Measurements from ENCODE around the gene CIRBP. TPM values are rescaled to one million over a fixed set of nuclear protein-coding genes. Genes with fewer than 3 reads are reported as not detected.

CIRBP gene
- total RNA-seq, 3 donors from 2014 or later (not counting 1 experiment from before 2014, with no cell fraction given), result 410 to 454 (median 440) TPM

- Histone ChIP-seq H3K27me3 (ENCODE audit: control insufficient read depth, insufficient read depth, low read length) (peaks cover 8% of the 10 kb centered on the region), H3K4me3 (ENCODE audit: low read length) (no peak overlapping the region), H3K36me3 (ENCODE audit: control insufficient read depth, insufficient read depth, low read length) (no peaks in the 10 kb centered on the region), H3K27ac (ENCODE audit: low read length) (no peak overlapping the region), H3K9me3 (ENCODE audit: control insufficient read depth, insufficient read depth, low read length) (no peaks in the 10 kb centered on the region), H3K4me1 (ENCODE audit: control insufficient read depth, insufficient read depth, low read length) (peaks cover 6% of the 10 kb centered on the region)
- WGBS (ENCODE audit: insufficient coverage), result 90% methylated on average over 8 of the region's 8 CpGs
- Mint-ChIP-seq H3K9me3 (no peaks in the 10 kb centered on the region), H3K36me3 (no peaks in the 10 kb centered on the region), H3K4me3 (no peak overlapping the region), H3K27ac (no peak overlapping the region), H3K27me3 (ENCODE audit: low read depth in 2 of 2) (no peaks in the 10 kb centered on the region), H3K4me1 (no peaks in the 10 kb centered on the region)
- intact Hi-C loops (cut with micrococcal nuclease), result no loop called here
- TF ChIP-seq, protein P1, sequence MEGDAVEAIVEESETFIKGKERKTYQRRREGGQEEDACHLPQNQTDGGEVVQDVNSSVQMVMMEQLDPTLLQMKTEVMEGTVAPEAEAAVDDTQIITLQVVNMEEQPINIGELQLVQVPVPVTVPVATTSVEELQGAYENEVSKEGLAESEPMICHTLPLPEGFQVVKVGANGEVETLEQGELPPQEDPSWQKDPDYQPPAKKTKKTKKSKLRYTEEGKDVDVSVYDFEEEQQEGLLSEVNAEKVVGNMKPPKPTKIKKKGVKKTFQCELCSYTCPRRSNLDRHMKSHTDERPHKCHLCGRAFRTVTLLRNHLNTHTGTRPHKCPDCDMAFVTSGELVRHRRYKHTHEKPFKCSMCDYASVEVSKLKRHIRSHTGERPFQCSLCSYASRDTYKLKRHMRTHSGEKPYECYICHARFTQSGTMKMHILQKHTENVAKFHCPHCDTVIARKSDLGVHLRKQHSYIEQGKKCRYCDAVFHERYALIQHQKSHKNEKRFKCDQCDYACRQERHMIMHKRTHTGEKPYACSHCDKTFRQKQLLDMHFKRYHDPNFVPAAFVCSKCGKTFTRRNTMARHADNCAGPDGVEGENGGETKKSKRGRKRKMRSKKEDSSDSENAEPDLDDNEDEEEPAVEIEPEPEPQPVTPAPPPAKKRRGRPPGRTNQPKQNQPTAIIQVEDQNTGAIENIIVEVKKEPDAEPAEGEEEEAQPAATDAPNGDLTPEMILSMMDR (IDR thresholded peaks at IDR 0.05), result no peak
- ATAC-seq, result no peak
- no peak for DNase-seq
Measured at GRCh38 chr19:1298235-1298634, 29.1 kb downstream of the CIRBP start.

DNA sequence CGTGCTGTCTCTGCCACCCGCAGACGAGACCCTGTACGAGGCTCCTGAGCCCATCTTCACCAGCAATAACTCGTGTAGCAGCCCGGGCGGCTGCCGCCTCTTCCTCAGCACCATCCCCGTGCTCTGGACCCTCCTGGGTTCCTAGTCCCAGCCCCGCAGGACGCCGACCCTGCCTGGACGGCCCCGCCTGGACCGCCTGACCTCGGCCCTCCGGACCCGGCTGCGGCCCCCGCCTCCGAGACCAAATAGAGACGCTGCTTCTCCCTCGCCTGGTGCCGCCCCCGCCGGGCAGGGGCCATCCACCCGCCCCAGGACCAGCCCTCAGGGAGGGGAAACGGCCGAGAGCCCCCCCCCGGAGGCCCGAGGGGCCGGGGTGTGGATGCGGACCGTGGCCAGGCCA, 30.7 kb downstream of the CIRBP start:
- no peak overlapping the region for H3K4me3 Mint-ChIP-seq
- H3K27me3 Mint-ChIP-seq (ENCODE audit: low read depth in 2 of 2), result no peaks in the 10 kb centered on the region

GRCh38 chr19:1300744-1301490, 31.8 kb downstream of the CIRBP start:
- Mint-ChIP-seq H3K27ac (no peak overlapping the region), H3K4me1 (no peaks in the 10 kb centered on the region), H3K9me3 (no peaks in the 10 kb centered on the region), H3K4me3 (no peak overlapping the region), H3K27me3 (ENCODE audit: low read depth in 2 of 2) (no peaks in the 10 kb centered on the region), H3K36me3 (no peaks in the 10 kb centered on the region)
- ATAC-seq, result no peak
- TF ChIP-seq, protein P1 (IDR thresholded peaks at IDR 0.05), result no peak
- no peak overlapping the region for H3K27ac ChIP-seq (ENCODE audit: low read length)
- no peaks in the 10 kb centered on the region for H3K36me3 ChIP-seq (ENCODE audit: control insufficient read depth, insufficient read depth, low read length)
- no peaks in the 10 kb centered on the region for H3K9me3 ChIP-seq (ENCODE audit: control insufficient read depth, insufficient read depth, low read length)
- no peaks in the 10 kb centered on the region for H3K27me3 ChIP-seq (ENCODE audit: control insufficient read depth, insufficient read depth, low read length)
- 90% methylated on average over 20 of the region's 35 CpGs for WGBS (ENCODE audit: insufficient coverage)
- DNase-seq, result no peak
- intact Hi-C loops (cut with micrococcal nuclease), result no loop called here
- H3K4me1 ChIP-seq (ENCODE audit: control insufficient read depth, insufficient read depth, low read length), result no peaks in the 10 kb centered on the region
- no peak overlapping the region for H3K4me3 ChIP-seq (ENCODE audit: low read length)

More for the DNA sequence above, 30.7 kb downstream of the CIRBP start:
- peaks cover 6% of the 10 kb centered on the region for H3K4me1 ChIP-seq (ENCODE audit: control insufficient read depth, insufficient read depth, low read length)
- WGBS (ENCODE audit: insufficient coverage), result 71% methylated on average over 34 of the region's 34 CpGs
- Mint-ChIP-seq H3K27ac (no peak overlapping the region), H3K4me1 (no peaks in the 10 kb centered on the region), H3K9me3 (no peaks in the 10 kb centered on the region), H3K36me3 (no peaks in the 10 kb centered on the region)
- H3K4me3 ChIP-seq (ENCODE audit: low read length), result no peak overlapping the region
- H3K9me3 ChIP-seq (ENCODE audit: control insufficient read depth, insufficient read depth, low read length), result no peaks in the 10 kb centered on the region
- H3K36me3 ChIP-seq (ENCODE audit: control insufficient read depth, insufficient read depth, low read length), result no peaks in the 10 kb centered on the region
- intact Hi-C loops (cut with micrococcal nuclease), result no loop called here
- H3K27me3 ChIP-seq (ENCODE audit: control insufficient read depth, insufficient read depth, low read length), result peaks cover 3% of the 10 kb centered on the region
- DNase-seq (no peak), ATAC-seq (no peak)
- TF ChIP-seq, protein P1 (IDR thresholded peaks at IDR 0.05), result no peak
- no peak overlapping the region for H3K27ac ChIP-seq (ENCODE audit: low read length)
